Right atrium auricular region (tissue), 2 donors: ENCODE data around the gene NUDT3. TPM values are rescaled to one million over a fixed set of nuclear protein-coding genes. Genes with fewer than 3 reads are reported as not detected.

Experiments
- DNase-seq: peaks from one replicate; pipeline ENCODE4 v3.0.0-alpha.2; 2019; ENCODE audit warnings: low spot score
- H3K27ac ChIP-seq, 2 donors: fragments of 200-600 bp; sonication (generic); 1 replicate in 1 of 2; 2 replicates in 1 of 2; pipeline ENCODE4 v1.5.1; 2016 to 2019
- H3K27me3 ChIP-seq, 2 donors: fragments of 200-600 bp; sonication (generic); one replicate each; pipeline versions ENCODE4 v1.5.1 to v1.6.0; 2017 to 2019
- H3K36me3 ChIP-seq: fragments of 200-600 bp; sonication (generic); one replicate; pipeline ENCODE4 v1.5.1; 2016
- H3K4me1 ChIP-seq, 2 donors: fragments of 200-600 bp; sonication (generic); one replicate each; pipeline versions ENCODE4 v1.5.1 to v1.6.0; 2017 to 2019
- H3K4me3 ChIP-seq, 2 donors: fragments of 200-600 bp; sonication (generic); 1 replicate in 1 of 2; 2 replicates in 1 of 2; pipeline ENCODE4 v1.5.1; 2017 to 2019; ENCODE audit warnings: mild to moderate bottlenecking in 1 of 2, moderate library complexity in 1 of 2
- H3K9me3 ChIP-seq, 2 donors: fragments of 200-600 bp; sonication (generic); one replicate each; pipeline ENCODE4 v1.5.1; 2019
- CTCF ChIP-seq, 2 donors: fragments of 200-600 bp; sonication (generic); IDR thresholded peaks; one replicate each; pipeline ENCODE4 v1.5.1; 2019; ENCODE audit warnings: antibody characterized with exemption in 2 of 2
- total RNA-seq, 2 donors: library from RNA; depleted of rRNA; stranded (reverse); fragments of >200 nt; gene quantifications; one replicate each; pipeline ENCODE4 v1.1.0, GENCODE V29; 2016

Gene NUDT3
- total RNA-seq, 2 donors from 2014 or later: 47.2 to 53.5 TPM

GRCh38 chr6:34312259-34312658 lies 80.2 kb downstream of the NUDT3 start:
- DNase-seq: no peak

GRCh38 chr6:34310817-34311216 lies 81.7 kb downstream of the NUDT3 start:
- no peaks in the 10 kb centered on the region for H3K9me3 ChIP-seq
- peaks cover 0 to 22% of the 10 kb centered on the region in 2 donors for H3K4me1 ChIP-seq
- H3K27me3 ChIP-seq: no peaks in the 10 kb centered on the region
- H3K27ac ChIP-seq: no peak overlapping the region
- no peak for TF ChIP-seq CTCF (IDR thresholded peaks at IDR 0.05)
- DNase-seq: no peak
- no peaks in the 10 kb centered on the region for H3K36me3 ChIP-seq
- no peak overlapping the region for H3K4me3 ChIP-seq

More at GRCh38 chr6:34312259-34312658, 80.2 kb downstream of the NUDT3 start:
- H3K4me3 ChIP-seq: no peak overlapping the region
- H3K27me3 ChIP-seq: no peaks in the 10 kb centered on the region
- peaks cover 0 to 23% of the 10 kb centered on the region in 2 donors for H3K4me1 ChIP-seq
- TF ChIP-seq CTCF (IDR thresholded peaks at IDR 0.05): no peak
- no peaks in the 10 kb centered on the region for H3K9me3 ChIP-seq
- no peak overlapping the region for H3K27ac ChIP-seq
- no peaks in the 10 kb centered on the region for H3K36me3 ChIP-seq

- Histone ChIP-seq H3K27me3 (no peaks in the 10 kb centered on the region), H3K9me3 (no peaks in the 10 kb centered on the region), H3K36me3 (no peaks in the 10 kb centered on the region), H3K4me3 (no peak overlapping the region), H3K4me1 (peaks cover 0 to 25% of the 10 kb centered on the region in 2 donors), H3K27ac (no peak overlapping the region)
- TF ChIP-seq CTCF (IDR thresholded peaks at IDR 0.05): no peak
- DNase-seq: no peak
Measured at GRCh38 chr6:34308483-34308882, 84.0 kb downstream of the NUDT3 start.

- Histone ChIP-seq H3K9me3 (no peaks in the 10 kb centered on the region), H3K4me1 (peaks cover 0 to 40% of the 10 kb centered on the region in 2 donors), H3K36me3 (no peaks in the 10 kb centered on the region), H3K27ac (peak overlapping the region; percentile 12 to 20), H3K27me3 (no peaks in the 10 kb centered on the region), H3K4me3 (no peak overlapping the region)
- no peak for DNase-seq
- TF ChIP-seq CTCF (IDR thresholded peaks at IDR 0.05): no peak
Measured at GRCh38 chr6:34305982-34306708, 86.3 kb downstream of the NUDT3 start.

- H3K4me1 ChIP-seq: peaks cover 0 to 47% of the 10 kb centered on the region in 2 donors
- no peak for DNase-seq
- H3K4me3 ChIP-seq: no peak overlapping the region
- no peaks in the 10 kb centered on the region for H3K36me3 ChIP-seq
- H3K9me3 ChIP-seq: no peaks in the 10 kb centered on the region
- H3K27ac ChIP-seq: no peak overlapping the region
- no peak for TF ChIP-seq CTCF (IDR thresholded peaks at IDR 0.05)
- H3K27me3 ChIP-seq: no peaks in the 10 kb centered on the region
Measured at GRCh38 chr6:34305497-34305896, 87.0 kb downstream of the NUDT3 start.

GRCh38 chr6:34304164-34304563 lies 88.3 kb downstream of the NUDT3 start:
- Histone ChIP-seq H3K27me3 (no peaks in the 10 kb centered on the region), H3K9me3 (no peaks in the 10 kb centered on the region), H3K36me3 (no peaks in the 10 kb centered on the region), H3K4me3 (no peak overlapping the region), H3K4me1 (peaks cover 0 to 59% of the 10 kb centered on the region in 2 donors), H3K27ac (no peak overlapping the region)
- DNase-seq: no peak
- no peak for TF ChIP-seq CTCF (IDR thresholded peaks at IDR 0.05)
